HG03060 (cell line): Measurements from ENCODE around the gene FAM200C.
"Not testable (repeated sequence)": the region's sequence is repeated elsewhere in the genome, so short reads cannot be mapped to it uniquely, and the experiment has no call there.

Source experiments
- ATAC-seq: cut with Tn5 transposase; IDR thresholded peaks from one replicate; pipeline ENCODE4 v1.9.1; 2021; ENCODE audit warnings: low read depth, moderate number of reproducible peaks; ENCODE audit not compliant: unreplicated experiment

The FAM200C gene

DNA sequence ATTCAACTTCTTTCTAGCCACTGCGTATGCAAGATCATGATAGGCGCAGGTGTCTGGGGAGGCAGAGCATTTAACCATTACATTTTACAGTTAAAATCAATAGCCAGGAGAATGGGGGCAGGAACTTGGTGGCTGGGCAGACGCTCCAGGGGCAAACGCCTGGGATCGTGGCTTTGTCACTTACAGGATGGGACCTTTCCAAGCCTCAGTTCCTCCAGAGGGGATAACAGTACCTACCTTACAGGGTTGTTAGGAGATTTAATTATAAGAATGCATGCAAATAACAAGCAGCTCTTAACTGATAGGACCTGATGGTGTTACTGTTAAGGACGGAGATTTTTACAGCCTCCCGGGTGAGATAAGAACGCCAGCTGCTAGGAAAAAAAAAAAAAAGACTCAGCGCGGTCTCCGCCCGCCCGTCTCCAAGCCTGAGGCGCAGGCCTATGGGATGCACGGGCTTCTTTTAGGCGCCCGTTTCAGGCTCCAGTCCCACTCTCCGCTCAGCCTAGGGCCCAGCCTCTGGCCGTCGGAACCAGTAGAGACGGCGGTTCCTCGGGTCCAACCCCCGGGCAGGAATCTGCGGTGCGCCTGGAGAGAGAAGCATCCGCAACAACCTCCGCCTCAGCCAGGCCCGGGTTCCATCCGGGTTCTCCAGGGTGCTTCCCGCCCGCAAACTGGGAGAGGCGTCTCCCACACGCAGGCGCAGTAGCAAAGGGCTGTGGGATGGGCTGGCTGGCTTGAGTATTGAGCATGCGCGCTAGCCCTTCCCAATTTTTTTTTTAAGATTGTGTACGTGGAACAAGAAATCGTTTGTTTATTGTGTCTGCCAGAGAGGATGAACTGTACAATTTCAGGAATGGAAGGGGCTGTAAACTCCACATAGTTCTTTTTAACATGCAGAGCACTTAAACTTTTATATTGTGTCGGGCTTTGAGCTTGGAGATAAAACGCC is at the start of gene FAM200C:
Gene FAM200C (minus strand): TSS at position 653 of the 952 bp plus-strand sequence. CDS start 4,564 bp downstream, outside the sequence.
- peak; percentile 41 for ATAC-seq

DNA sequence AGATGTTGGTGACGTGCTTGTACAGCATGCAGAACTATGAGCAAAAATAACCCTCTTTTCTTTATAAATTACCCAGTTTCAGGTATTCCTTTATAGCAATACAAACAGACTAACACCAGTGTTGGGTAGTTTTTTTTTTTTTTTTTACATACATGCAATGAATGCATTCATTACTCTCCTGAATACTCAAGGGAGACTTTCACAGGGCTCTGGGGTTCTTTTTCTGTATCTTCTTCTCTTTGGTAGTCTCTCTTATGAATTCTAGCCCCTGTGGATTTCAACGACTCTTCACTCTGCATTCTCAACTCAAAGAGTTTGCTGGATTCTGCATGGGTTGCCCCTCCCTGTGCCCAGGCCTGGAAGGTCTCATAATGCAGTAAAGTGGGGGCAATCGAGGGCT is 49.6 kb upstream of the FAM200C start:
- no peak for ATAC-seq

DNA sequence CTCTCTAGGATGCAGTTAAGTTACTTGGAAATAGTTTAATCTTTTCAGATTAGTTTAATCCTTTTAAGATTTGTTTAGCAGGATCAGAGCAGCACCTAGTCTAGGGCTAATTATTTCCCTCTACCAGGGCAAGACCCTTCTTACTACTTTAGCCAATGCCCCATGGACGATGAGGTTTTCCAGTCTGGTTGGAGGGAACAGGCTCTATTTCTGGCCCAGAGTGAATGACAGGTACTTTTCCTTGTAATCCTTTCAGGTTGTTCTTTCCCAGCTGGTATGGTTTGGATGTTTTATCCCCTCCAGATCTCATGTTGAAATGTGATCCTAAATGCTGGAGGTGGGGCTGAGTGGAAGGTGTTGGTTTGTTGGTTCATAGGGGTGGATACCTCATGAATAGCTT is 49.0 kb upstream of the FAM200C start:
- no peak for ATAC-seq

DNA sequence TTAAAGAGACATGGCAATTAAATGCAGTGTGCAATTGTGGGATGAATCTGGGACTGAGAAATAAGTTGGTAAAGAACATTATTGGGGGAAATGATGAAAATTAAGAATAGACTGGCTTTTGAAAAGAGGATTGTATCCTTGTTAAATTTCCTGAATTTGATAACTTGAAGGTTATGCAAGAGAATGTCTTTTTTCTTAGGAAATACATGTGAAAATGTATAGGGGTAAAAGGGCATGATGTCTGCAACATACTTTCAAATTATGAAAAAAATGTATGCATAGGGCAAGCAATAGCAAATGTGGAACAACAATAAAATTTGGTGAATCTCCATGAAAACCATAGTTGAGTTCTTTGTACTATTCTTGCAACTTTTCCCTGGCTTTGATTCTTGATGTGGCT is 45.9 kb upstream of the FAM200C start:
- ATAC-seq: no peak

DNA sequence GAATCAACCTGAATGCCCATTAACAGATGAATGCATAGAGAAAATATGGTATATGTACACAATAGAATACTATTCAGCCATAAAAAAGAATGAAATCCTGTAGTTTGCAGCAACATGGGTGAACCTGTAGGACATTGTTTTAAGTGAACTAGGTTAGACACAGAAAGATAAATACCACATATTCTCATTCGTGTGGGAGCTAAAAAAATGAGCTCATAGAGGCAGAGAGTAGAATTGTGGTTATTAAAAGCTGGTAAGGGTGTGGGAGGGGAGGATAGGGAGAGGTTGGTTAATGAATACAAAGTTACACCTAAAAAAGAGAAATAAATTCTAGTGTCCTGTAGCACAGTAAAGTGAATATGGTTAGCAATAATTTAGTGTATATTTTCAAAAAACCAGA is 45.3 kb upstream of the FAM200C start:
- peak; percentile 28 for ATAC-seq

DNA sequence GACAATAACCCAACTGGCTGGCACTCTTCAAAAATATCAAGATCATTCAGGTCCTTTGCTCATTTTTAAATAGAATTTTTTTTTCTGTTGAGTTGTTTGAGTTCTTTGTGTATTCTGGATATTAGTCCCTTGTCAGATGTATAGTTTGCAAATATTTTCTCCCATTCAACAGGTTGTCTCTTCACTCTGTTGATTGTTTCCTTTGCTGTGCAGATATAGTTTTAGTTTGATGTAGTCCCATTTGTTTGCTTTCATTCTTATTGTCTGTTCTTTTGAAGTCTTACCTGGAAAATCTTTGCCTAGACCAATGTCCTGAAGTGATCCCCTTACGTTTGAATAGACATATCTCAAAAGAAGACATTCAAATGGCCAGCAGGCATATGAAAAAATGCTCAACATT is 44.6 kb upstream of the FAM200C start:
- no peak for ATAC-seq

DNA sequence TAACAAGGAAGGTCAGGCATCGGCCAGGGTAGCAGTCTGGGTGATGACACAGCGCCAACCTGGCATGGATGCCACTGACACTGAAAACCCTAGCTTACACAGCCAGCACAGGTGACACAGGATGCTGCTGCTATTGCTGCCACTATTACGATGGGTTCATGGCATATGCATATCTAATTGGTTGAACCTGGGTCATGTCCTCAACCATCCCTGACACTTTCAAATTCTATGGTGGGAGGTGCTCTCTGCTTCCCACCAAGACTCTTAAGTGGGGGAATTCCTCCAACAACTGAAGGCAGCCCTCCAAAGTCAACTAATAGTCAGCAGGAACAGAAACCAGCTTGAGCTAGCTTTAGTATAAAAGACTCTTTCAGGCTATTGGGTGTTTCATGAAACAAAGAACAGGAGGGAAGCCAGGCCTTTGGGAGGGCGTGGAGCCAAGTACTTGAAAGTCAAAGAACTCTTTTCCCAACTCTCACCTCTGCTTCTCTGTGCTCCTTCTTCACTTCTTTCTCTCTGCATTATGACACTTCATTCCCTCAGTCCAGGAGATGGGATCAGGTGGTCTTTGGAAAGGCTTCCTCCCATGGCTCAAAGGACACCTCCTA is 43.1 kb upstream of the FAM200C start:
- ATAC-seq: peak; percentile 15

DNA sequence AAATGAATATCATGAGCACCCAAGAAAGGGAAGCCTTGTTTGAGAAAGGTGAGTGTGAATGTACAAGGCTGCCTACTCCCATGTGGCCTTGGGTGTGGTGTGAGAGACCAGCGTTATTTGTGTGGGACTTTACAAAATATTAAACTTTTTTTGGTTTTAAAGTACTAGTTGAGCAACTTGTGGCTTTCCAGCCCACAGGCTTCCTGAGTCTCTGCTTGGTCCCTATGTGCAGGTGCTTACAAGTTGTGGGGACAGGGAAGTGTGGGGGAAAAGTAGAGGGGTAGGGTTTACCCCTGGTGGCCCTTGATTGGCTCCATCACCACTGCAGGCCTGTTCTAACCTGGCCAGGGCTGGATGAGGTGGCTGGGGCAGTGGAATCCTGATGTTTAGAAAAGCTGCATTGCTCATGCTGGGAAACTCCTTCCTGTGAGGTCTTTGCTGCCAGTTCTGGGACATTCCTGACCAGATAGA is 41.5 kb upstream of the FAM200C start:
- ATAC-seq: no peak

DNA sequence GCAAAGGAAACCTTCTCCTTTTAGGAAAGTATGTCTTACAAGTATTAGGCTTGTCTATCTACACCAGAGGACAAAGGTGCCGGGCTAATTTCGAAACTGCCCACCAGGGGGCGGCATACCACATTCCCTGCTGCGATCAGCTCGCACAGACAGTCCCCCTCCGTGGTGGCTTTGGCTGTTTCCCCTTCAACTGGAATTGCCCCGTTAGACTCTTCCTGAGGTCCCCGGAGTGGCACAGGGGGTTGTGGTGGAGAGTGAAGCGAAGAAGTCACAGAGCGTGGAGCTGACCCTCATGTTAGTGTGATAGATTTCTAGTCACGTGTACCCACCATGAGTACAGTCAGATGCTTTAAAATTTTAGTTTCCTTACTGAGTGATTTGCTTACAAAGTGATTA is 39.3 kb upstream of the FAM200C start:
- ATAC-seq: peak; percentile 34

DNA sequence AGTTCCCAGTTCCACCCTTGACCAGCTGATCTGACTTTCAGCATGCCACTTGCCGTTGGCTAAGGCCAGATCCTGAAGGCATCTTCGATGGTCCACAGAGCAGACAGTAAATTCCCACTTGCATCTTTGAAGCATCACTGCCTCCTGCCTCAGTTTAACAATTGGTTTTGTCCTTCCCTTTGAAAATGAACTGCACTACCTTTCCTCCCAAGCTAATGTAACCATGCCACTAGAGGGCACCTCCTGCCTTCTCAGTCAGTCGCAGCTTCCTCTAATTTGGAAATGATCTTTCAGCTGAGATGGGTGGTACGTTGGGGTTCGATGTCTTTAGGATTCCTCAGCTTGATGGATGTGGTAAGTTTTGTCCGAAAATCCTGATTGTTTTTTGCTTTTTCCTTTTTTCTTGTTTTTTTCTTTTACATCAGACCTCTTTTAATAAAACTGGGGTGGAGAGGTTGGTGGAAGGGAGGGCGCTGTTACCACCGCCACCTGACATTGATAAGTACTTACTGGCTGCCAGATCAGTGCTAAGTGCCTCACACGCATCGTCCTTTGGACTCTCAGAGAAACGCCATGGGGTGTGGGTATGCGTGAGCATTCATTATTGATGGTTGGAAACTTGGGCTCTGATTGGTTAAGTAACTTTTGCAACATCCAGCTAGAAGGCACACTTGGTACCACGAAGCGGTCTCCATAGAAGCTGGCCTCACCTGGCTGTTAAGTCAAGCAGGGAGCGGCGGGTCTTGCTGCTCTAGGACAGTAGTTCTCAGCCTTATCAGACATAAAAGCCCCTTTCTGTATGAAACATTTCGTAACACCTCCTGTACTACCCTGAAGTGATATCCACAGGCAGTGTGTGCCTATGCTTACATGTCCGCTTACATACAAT is 38.7 kb upstream of the FAM200C start:
- ATAC-seq: peak; percentile 21

DNA sequence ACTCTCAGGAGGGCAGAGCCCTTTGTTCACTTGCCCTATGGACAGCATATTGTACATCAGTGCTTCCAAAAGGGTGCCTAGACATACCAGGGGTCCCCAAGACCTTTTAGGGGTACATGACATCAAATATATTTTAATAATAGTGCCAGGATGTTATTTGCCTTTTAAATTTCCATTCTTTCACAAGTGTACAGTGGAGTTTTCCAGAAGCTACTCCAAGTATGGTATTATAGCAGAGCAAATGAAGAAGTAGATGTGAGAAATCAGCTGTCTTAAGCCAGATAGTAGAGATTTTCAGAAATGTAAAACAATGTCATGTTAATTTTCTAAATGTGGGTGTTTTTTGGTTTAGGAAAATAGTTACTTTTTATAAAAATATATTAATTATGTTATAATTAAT is 37.4 kb upstream of the FAM200C start:
- no peak for ATAC-seq

DNA sequence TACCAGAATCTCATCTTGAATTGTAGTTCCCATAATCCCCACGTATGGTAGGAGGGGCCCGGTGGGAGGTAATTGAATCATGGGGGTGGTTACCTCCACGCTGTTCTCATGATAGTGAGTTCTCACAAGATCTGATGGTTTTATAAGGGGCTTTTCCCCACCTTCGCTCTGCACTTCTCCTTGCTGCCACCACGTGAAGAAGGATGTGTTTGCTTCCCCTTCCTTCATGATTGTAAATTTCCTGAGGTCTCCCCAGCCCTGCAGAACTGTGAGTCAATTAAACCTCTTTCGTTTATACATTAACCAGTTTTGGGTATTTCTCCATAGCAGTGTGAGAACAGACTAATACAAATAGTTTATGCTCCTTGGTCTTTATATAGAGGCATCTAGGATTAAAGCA is 36.8 kb upstream of the FAM200C start:
- not testable (repeated sequence) for ATAC-seq

DNA sequence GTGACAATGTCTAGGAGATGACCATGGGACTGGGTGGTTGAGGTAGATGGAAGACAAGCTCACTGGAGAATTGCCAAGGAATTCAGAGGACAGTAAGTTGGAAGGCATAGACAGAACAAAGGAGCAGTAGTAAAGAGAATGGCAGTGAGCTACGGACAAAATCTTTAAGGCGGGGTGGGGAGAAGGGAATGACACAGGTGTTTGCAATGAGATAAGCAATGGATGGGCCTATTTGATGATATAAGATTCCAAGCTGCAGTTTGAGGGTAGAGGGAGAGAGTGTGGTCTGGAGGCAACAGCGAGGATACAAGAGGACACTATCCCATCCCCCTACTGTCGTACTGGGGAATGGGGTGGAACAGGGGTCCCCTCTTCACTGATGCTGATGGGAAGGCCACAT is 36.2 kb upstream of the FAM200C start:
- no peak for ATAC-seq

DNA sequence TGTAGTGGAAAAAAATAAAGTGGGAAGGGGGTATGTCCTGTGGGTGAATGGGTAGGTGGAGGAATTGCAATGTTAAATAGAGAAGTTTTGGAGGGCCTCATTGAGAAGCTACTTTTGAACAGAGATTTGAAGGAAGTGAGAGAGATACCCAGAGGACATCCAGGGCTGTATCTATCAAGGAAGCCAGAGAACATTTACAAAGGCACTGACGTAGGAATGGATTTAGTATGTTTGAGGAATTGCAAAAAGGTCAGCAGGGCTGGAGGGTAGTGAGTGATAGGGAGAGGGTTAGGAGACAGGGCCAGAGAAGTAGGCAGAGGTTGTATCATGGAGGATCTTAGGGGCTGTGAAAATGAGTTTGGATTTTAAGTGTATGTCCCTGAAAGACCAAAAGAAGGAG is 35.7 kb upstream of the FAM200C start:
- ATAC-seq: no peak

DNA sequence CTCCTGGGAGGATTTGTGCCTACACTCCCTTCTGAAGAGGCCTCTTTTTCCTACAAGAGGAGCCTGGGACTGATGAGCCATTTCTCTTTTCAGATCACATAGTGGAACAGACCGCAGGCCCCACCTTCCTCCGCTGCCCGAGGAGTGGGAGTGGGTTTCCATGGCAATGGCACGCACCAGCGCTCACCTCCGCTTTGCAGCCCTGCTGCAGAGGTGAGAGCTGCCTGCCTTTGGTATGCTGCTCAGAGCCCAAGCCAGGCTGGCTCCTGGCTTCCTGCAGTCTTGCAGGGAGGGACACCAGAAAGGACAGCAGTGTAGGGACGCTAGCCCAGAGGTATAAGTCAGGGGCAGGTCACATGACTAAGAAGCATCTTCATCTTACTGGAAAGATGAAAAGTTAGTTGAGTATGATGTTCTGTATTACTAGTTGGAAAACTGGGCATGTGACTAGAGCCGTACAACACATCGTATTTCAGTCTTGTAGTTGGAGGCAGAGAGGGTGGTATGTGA is 34.2 kb upstream of the FAM200C start:
- peak; percentile 66 for ATAC-seq

DNA sequence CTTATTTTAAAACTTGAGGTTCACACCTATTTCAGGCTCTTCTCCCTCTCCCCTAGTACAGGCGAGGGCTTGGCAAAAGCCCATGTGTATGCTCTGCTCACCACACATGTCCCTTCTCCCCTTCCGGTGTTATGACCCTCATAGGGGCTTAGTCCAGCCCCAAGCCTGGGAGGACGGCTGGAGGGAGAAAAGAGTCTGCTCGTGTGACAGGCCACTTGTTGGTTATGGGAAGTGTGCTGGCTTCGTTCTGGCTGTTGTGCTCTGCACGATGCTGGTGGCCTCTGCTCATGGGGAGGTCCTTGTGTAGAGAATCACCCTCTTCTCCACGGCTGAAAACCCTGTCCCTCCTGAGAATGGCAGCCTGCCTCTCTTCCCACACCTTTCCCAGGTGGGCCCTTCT is 32.9 kb upstream of the FAM200C start:
- no peak for ATAC-seq

DNA sequence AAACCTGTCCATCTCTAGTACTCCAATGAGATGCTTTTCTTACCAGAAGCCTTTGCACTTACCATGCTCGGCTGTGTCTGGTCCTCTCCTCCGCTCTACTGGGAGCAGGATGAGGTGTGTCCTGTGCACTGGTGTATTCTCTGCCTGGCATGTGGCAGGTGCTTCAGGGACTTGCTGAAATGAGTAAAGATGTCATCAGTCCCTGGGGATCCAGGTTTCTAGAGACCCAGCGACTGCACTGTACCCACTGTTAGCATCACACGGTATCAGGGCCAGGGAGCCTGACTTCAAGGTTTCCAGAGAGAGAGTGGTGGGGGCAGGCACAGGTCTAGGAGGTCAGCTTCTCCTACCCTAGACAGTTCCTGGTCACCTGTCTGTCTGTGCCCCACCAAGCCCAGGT is 32.3 kb upstream of the FAM200C start:
- peak; percentile 32 for ATAC-seq

DNA sequence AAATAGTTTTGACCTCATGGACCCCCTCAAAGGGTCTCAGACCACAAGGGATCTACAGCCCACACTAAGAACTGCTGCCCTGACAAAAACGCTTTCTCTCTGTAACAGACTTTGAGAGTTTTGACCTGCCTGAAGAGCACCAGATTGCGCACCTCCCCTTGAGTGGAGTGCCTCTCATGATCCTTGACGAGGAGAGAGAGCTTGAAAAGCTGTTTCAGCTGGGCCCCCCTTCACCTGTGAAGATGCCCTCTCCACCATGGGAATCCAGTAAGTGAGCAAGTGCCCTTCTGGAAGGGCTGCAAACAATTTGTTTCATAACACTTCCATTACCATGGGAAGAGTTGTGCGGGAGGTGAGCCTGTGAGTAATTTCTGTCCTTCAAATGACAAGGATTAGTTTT is 27.8 kb upstream of the FAM200C start:
- ATAC-seq: no peak

DNA sequence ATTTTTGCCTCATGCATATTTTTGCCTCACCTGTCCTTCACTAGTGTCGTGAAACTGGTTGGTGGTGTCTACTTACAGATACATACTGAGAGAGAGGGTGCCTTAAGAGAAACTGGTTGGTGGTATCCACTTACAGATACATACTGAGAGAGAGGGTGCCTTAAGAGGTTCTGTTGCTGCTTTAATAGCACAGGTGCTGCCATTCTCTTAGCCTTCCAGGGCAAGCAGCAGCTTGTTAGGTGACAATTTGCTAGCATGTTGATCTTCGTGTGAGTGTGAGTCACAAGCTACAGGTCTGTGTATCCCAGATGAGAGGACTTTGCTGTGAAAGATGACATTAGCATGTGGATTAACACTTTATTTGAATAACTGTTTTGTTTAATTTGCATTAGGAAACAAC is 23.2 kb upstream of the FAM200C start:
- ATAC-seq: no peak

DNA sequence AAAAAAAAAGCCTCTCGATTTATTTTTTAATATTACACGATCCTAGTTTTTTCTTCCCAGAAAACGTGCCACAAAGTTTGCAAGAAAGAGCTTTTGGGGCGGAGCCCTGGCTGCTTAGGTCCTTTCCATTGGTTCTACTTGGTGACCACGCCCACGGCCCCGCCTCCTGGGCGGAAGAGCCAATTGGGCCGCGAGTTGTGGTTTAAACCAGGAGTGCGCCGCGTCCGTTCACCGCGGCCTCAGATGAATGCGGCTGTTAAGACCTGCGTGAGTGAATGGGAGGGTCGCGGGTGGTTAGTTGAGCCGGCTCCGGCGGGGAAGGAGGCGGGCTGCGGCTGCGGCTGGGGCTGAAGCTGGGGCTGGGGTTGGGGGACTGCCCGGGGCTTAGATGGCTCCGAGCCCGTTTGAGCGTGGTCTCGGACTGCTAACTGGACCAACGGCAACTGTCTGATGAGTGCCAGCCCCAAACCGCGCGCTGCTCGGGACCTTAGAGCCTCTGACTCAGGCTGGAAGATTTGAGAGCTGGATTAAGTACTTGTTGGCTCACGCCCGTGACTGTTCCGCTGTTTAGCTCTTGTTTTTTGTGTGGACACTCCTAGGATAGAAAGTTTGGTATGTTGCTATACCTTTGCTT is 21.9 kb upstream of the FAM200C start, which contains the start of gene PTTG1:
Gene PTTG1 (plus strand): TSS at position 231 of the 634 bp plus-strand sequence. CDS start 458 bp downstream, outside the sequence.
- peak; percentile 43 for ATAC-seq
